Measurements from ENCODE around the gene PTGDS.

PTGDS gene

GRCh38 chr9:136977223-136977622 is at the start of gene PTGDS:
Gene PTGDS, plus strand, starts transcription at chr9:136977504. Its CDS starts 75 bp downstream, at chr9:136977579.
- DNase-seq, result no peak

GRCh38 chr9:136928591-136928990 is 48.7 kb upstream of the PTGDS start:
- no peak for DNase-seq

- no peak for DNase-seq
Observed at GRCh38 chr9:136930014-136930413, 47.3 kb upstream of the PTGDS start.

- no peak for DNase-seq
Observed at GRCh38 chr9:136931611-136932130, 45.6 kb upstream of the PTGDS start.

- no peak for DNase-seq
Observed at GRCh38 chr9:136934277-136934676, 43.0 kb upstream of the PTGDS start.

- no peak for DNase-seq
Observed at GRCh38 chr9:136935651-136936050, 41.7 kb upstream of the PTGDS start.

GRCh38 chr9:136936645-136937170 is 40.6 kb upstream of the PTGDS start:
- no peak for DNase-seq

GRCh38 chr9:136937186-136938001 is 39.9 kb upstream of the PTGDS start:
- DNase-seq, result no peak

GRCh38 chr9:136939431-136939995 is 37.8 kb upstream of the PTGDS start:
- DNase-seq, result no peak

GRCh38 chr9:136939996-136940525 is 37.2 kb upstream of the PTGDS start:
- no peak for DNase-seq

GRCh38 chr9:136940526-136941230 is 36.6 kb upstream of the PTGDS start:
- no peak for DNase-seq

- no peak for DNase-seq
Observed at GRCh38 chr9:136941231-136942111, 35.8 kb upstream of the PTGDS start.

GRCh38 chr9:136942112-136942880 is 35.0 kb upstream of the PTGDS start:
- no peak for DNase-seq

- DNase-seq, result no peak
Observed at GRCh38 chr9:136942881-136943230, 34.4 kb upstream of the PTGDS start.

- DNase-seq, result peak; percentile 19 to 22
Observed at GRCh38 chr9:136943291-136944211, 33.8 kb upstream of the PTGDS start.

GRCh38 chr9:136944212-136944518 is 33.1 kb upstream of the PTGDS start:
- no peak for DNase-seq

GRCh38 chr9:136944519-136945332 is 32.6 kb upstream of the PTGDS start, which contains the start of the genes C8G and FBXW5:
Gene C8G, plus strand, starts transcription at chr9:136945243. Its CDS starts 78 bp downstream, at chr9:136945321.
Gene FBXW5, minus strand, starts transcription at chr9:136944738. Its CDS starts 655 bp downstream, at chr9:136944083.
- peak; percentile 95 for DNase-seq

GRCh38 chr9:136945333-136946227 is 31.7 kb upstream of the PTGDS start:
- DNase-seq, result no peak
